CD4-positive, alpha-beta T cell (primary cell): Measurements from ENCODE around the gene DRGX. TPM values are rescaled to one million over a fixed set of nuclear protein-coding genes. Genes with fewer than 3 reads are reported as not detected.

ENCODE experiments used
- ATAC-seq: fragments of 200-7000 bp; cut with Tn5 transposase; one replicate; pipeline ENCODE4 v1.10.0; 2022; ENCODE audit warnings: mild to moderate bottlenecking; ENCODE audit not compliant: poor library complexity
- CTCF ChIA-PET: fragments of 350-600 bp; sonication (Branson Sonifier 250); formaldehyde crosslinking; loops from one replicate; lab custom pipeline; 2021; ENCODE audit warnings: antibody characterized with exemption, inconsistent platforms; lab: Charles Lee
- POLR2A ChIA-PET: fragments of 350-600 bp; sonication (Branson Sonifier 250); formaldehyde crosslinking; loops from one replicate; lab custom pipeline; 2021; ENCODE audit warnings: antibody characterized with exemption, inconsistent platforms; lab: Charles Lee
- DNase-seq, 14 experiments: peaks; one replicate each; pipeline ENCODE4 v3.0.0-alpha.2; 2013 to 2020; ENCODE audit warnings: mixed read lengths in 2 of 14
- H3K27ac ChIP-seq, 2 donors: one replicate each; pipeline versions ENCODE4 v1.5.1 to v1.7.0; 2013; ENCODE audit warnings: low read length in 2 of 2, low read depth in 1 of 2, mild to moderate bottlenecking in 1 of 2
- H3K27me3 ChIP-seq, 2 experiments: 1 replicate in 1 of 2; 2 replicates in 1 of 2; pipeline versions ENCODE4 v1.6.1 to v1.7.0; 2013; ENCODE audit warnings: low read length in 2 of 2, control low read depth in 1 of 2, mild to moderate bottlenecking in 1 of 2, moderate library complexity in 1 of 2; ENCODE audit not compliant: insufficient read depth in 2 of 2, control insufficient read depth in 1 of 2
- H3K36me3 ChIP-seq: one replicate; pipeline ENCODE4 v1.6.1; 2013; ENCODE audit warnings: low read length, control low read depth; ENCODE audit not compliant: insufficient read depth
- H3K4me1 ChIP-seq: one replicate; pipeline ENCODE4 v1.6.1; 2013; ENCODE audit warnings: low read length, control low read depth; ENCODE audit not compliant: insufficient read depth
- H3K4me3 ChIP-seq: one replicate; pipeline ENCODE4 v1.5.1; 2013; ENCODE audit warnings: mild to moderate bottlenecking, low read length, moderate library complexity
- H3K9me3 ChIP-seq, 2 experiments: 1 replicate in 1 of 2; 2 replicates in 1 of 2; pipeline versions ENCODE4 v1.6.1 to v1.7.0; 2013; ENCODE audit warnings: low read length in 2 of 2, mild to moderate bottlenecking in 2 of 2, control low read depth in 1 of 2, moderate library complexity in 1 of 2; ENCODE audit not compliant: control insufficient read depth in 1 of 2, insufficient read depth in 1 of 2
- H3K27ac Mint-ChIP-seq: one replicate; pipeline ENCODE4 v1.8.0; 2020; ENCODE audit warnings: mixed read lengths
- H3K27me3 Mint-ChIP-seq: one replicate; pipeline ENCODE4 v1.8.0; 2021; ENCODE audit warnings: mixed read lengths
- H3K36me3 Mint-ChIP-seq: one replicate; pipeline ENCODE4 v1.8.0; 2021; ENCODE audit warnings: low read depth, mixed read lengths
- H3K4me1 Mint-ChIP-seq: one replicate; pipeline ENCODE4 v1.8.0; 2021; ENCODE audit warnings: low read depth, mixed read lengths
- H3K4me3 Mint-ChIP-seq: one replicate; pipeline ENCODE4 v1.8.0; 2020; ENCODE audit warnings: mild to moderate bottlenecking, mixed read lengths
- H3K9me3 Mint-ChIP-seq: one replicate; pipeline ENCODE4 v1.8.0; 2020; ENCODE audit warnings: mixed read lengths
- CTCF ChIP-seq: fragments of 200-600 bp; IDR thresholded peaks from one replicate; pipeline ENCODE4 v1.8.0; 2022; ENCODE audit warnings: antibody characterized with exemption, mild to moderate bottlenecking
- intact Hi-C, 2 experiments: fragments of 100-400 bp; cut with DNase I in 1 of 2; cut with micrococcal nuclease in 1 of 2; formaldehyde crosslinking; loops; one replicate each; pipeline versions ENCODE4 v1.15.1 to v1.9.0; 2023 to 2025; cut with DNase I, micrococcal nuclease
- total RNA-seq, 174 experiments: library from RNA in 2 of 174; stranded (reverse) in 2 of 174; gene quantifications; one replicate each; pipeline ENCODE4 v1.2.3 and lab custom pipeline; 2021 to 2026

The DRGX gene
- total RNA-seq, 2 experiments from 2014 or later, result not detected

- H3K4me3 Mint-ChIP-seq, result no peak overlapping the region
- intact Hi-C loops, result no loop called here
- peaks cover 1% of the 10 kb centered on the region for H3K27me3 Mint-ChIP-seq
- CTCF ChIA-PET, result no interaction called here
- H3K27ac Mint-ChIP-seq, result no peak overlapping the region
- no peaks in the 10 kb centered on the region for H3K36me3 Mint-ChIP-seq
- DNase-seq, result no peak
- H3K4me1 Mint-ChIP-seq, result no peaks in the 10 kb centered on the region
- Histone ChIP-seq H3K4me1 (no peaks in the 10 kb centered on the region), H3K9me3 (peaks cover 0 to 16% of the 10 kb centered on the region in 2 experiments), H3K27ac (no peak overlapping the region), H3K27me3 (no peaks in the 10 kb centered on the region), H3K36me3 (no peaks in the 10 kb centered on the region), H3K4me3 (no peak overlapping the region)
- POLR2A ChIA-PET, result no interaction called here
- TF ChIP-seq CTCF, result no peak
- no peaks in the 10 kb centered on the region for H3K9me3 Mint-ChIP-seq
- ATAC-seq, result no peak
Observed at GRCh38 chr10:49356944-49357343, 38.9 kb downstream of the DRGX start.

DNA sequence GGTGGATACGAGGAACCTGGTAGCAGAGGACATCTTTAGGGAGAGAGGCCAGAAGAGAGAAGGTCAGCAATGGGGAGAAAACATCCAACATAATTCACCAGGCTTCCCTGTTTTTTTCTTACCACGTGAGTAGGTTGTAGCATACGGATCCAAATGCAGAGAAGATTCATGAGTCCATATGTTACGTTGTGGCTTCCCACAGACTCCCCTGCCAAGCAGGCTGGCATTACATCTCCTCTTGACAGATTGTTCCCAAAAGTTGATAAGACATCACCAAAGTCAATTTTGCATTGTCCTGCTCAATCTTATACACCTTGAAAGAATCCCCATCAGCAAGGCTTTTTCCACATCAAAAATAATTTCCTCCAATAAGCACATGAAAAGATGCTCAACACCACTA lies 39.7 kb downstream of the DRGX start:
- ATAC-seq (no peak), DNase-seq (no peak)
- ChIA-PET POLR2A (no interaction called here), CTCF (no interaction called here)
- Mint-ChIP-seq H3K4me3 (no peak overlapping the region), H3K4me1 (no peaks in the 10 kb centered on the region), H3K27ac (no peak overlapping the region), H3K27me3 (no peaks in the 10 kb centered on the region), H3K36me3 (no peaks in the 10 kb centered on the region), H3K9me3 (no peaks in the 10 kb centered on the region)
- Histone ChIP-seq H3K36me3 (no peaks in the 10 kb centered on the region), H3K9me3 (peaks cover 0 to 16% of the 10 kb centered on the region in 2 experiments), H3K27me3 (no peaks in the 10 kb centered on the region), H3K4me3 (no peak overlapping the region), H3K27ac (no peak overlapping the region), H3K4me1 (no peaks in the 10 kb centered on the region)
- intact Hi-C loops, result no loop called here
- no peak for TF ChIP-seq CTCF

DNA sequence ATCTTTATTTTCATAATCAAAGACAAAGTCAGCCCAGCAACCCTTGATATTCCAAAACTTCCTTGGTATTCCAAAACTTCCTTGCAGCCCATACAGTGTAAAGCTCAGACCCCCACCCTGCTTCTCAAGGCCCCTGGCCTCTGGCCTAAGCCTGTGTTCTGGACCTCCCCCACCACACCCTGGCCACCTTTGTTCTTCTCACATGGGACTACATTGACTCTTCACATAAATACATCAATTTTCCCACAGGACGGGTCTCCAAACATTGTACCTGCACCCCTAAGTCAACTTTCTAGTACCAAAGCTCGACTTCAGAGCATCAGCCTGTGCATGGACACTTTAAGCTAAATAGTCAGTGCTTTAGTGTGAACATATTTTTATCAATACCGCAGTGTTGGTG lies 40.7 kb downstream of the DRGX start:
- ChIA-PET POLR2A (no interaction called here), CTCF (no interaction called here)
- no peaks in the 10 kb centered on the region for H3K27me3 ChIP-seq
- H3K27ac ChIP-seq, result no peak overlapping the region
- Mint-ChIP-seq H3K4me1 (no peaks in the 10 kb centered on the region), H3K9me3 (peaks cover 2% of the 10 kb centered on the region), H3K4me3 (no peak overlapping the region), H3K27ac (no peak overlapping the region), H3K27me3 (peaks cover 3% of the 10 kb centered on the region), H3K36me3 (no peaks in the 10 kb centered on the region)
- H3K4me3 ChIP-seq, result no peak overlapping the region
- ATAC-seq (no peak), DNase-seq (no peak)
- H3K4me1 ChIP-seq, result no peaks in the 10 kb centered on the region
- peaks cover 3 to 19% of the 10 kb centered on the region in 2 experiments for H3K9me3 ChIP-seq
- H3K36me3 ChIP-seq, result no peaks in the 10 kb centered on the region
- TF ChIP-seq CTCF, result no peak
- intact Hi-C loops, result no loop called here
